GM04503 (cell line): ENCODE results near the gene CLGN.
"Not testable (repeated sequence)": the region's sequence is repeated elsewhere in the genome, so short reads cannot be mapped to it uniquely, and the experiment has no call there.

Source experiments
- DNase-seq: peaks from one replicate; pipeline ENCODE4 v3.0.0-alpha.2; 2012; ENCODE audit warnings: low read depth

CLGN gene, protein sequence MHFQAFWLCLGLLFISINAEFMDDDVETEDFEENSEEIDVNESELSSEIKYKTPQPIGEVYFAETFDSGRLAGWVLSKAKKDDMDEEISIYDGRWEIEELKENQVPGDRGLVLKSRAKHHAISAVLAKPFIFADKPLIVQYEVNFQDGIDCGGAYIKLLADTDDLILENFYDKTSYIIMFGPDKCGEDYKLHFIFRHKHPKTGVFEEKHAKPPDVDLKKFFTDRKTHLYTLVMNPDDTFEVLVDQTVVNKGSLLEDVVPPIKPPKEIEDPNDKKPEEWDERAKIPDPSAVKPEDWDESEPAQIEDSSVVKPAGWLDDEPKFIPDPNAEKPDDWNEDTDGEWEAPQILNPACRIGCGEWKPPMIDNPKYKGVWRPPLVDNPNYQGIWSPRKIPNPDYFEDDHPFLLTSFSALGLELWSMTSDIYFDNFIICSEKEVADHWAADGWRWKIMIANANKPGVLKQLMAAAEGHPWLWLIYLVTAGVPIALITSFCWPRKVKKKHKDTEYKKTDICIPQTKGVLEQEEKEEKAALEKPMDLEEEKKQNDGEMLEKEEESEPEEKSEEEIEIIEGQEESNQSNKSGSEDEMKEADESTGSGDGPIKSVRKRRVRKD

DNA sequence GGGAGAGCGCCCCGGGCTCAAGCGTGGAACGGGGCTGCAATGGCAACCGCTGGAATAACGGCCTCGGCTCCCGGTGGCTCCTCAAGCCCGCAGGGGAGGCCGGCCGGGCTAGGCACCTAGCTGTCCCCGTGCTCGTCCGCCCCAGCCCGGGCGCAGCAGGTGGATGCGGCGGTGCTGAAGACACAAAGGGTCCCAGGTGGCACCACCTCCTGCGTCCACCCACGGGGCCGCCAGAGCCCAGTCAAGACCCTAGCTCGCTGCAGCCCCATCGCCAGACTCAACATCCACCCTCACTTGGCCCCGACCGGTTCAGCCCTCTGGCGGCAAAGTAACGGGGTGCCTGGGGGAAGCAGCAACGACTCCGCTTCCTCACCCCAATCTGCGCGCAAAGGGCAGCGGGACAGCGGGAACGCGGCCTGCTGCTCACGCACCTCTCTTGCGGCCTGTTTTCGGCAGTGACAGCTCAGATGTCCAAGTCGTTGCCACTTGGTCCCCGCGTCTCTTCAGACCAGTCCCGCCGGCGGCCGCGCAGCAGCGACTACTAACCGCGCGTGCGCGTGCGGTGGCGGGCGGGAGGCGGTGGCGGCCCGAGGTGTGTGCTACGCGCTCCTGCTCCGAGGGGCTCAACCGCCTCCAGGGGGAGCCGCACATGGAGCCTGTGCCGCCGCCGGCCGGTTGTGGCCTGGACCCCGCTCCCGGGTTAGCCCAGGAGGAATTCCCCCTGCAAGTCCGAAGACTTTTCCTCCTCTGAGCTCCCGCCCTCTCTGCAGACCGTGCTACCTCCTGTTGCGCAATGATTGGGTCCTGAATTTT is at the start of gene CLGN:
Gene CLGN (minus strand): TSS at position 543 of the 813 bp plus-strand sequence. CDS start 14,570 bp downstream, outside the sequence.
- no peak for DNase-seq

DNA sequence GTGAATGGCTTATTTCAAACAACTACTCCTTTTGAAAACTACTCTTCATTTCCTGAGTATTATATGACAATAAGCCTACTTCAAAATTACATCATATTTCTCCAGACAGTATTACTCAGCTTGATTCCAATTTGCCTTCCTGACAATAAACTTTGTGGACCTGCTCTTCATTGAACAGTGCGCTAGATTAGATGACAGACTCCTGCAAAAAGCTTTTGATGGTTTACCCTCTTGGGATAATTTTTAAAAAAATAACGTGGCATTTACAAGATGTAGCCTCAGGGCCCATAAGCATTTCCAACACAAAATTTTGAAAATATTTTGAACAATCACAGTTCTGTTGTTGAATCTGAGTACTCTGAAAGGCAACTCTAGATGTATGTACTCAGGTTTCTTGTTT is 44.7 kb upstream of the CLGN start:
- DNase-seq = no peak

DNA sequence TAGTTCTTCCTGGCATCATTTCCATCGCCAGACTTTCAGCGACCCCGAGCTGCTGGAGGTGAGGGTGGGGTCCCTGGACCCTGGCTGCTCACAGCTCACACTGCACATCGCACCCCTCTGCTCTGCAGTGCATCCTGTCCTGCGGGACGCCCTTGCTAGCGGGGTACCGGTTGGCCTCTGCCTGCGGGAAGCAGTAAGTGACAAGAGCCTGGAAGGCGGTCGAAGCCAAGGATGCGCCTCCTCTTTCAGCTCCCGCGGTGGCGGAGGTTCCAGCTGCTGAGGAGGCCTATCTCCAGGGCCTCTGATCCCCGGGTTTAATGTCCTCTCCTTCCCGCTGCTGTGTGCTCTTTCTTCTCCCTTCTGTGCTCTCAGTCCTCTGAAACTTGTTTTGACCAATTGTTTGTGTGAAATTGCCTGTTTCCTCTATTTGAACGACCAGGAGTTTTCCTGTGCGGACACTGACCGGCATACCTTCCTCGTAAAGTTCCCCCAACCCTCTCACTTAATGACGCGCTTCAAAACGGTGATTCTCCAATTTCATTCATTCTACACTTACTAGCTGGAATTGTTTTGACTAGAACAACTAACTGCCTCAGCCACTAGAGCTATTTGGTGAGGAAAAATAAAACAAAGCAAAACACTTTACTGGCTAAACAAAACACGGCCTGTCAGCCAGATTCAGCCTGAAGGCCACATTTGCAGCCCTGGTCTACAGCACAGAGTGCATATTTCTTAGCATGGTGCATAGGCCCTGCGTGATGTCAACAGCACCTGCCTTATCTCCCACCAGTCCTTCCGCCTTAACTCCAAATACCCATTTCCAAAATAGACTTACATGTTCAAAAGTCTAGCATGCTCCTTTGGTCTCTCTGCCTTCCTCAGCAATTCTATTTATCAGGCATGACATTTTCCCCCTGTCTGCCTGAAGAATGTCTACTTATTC is 42.6 kb upstream of the CLGN start:
- no peak for DNase-seq

DNA sequence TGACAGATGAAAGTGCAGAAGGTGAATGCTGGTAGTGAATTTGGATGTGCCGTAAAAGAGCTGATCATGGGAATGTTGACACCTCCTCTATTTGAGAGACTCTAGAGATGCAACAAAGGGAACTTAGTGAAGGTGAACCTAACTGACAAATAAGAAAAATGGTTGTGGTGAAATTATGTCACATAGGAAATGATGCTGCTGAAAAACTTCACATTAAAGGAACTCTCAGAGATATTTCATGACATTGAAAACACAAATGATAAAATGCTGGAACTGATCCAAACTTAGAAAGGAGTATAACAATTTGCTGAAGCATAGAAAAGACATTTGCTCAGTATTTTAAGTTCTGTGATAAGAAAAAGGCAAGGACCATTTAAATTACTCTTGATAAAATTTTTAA is 38.7 kb upstream of the CLGN start:
- no peak for DNase-seq

DNA sequence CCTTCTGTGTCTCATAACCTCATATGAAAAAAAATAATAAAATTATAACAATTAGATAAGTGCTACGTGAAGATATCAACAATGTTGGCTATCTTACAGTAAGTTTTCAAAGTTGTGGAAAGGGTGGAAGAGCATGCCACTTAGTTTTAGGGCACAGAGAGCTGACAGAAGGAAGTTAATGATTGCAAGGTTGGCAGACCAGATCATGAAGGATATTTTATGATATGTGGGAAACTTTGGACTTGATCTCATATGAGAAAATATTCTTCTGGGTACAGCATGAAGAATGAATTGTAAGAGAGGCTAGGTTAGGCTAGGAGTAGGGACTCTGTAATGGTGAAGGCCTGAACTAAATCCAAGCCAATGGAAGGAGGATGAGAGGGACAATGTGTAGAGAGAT is 36.2 kb upstream of the CLGN start:
- DNase-seq = no peak

DNA sequence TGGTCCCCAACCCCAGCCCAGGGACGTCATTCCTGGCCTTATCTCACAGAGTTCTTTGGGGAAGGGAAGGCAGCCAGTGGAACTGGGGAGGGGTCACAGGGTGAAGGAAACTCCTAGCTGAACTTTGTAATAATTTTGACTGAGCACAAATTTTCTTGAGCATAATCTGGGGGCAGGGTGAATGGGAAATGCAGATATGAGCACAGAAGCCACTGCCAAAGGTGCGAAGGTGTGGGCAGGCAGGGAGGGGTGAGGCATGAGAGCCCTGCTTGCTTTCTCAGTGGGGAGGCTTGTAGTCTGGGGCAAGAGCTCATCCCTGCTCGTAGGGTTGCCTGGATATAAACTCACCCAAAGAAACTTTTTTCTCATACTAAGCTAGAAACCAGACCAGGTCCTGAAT is 35.7 kb upstream of the CLGN start:
- DNase-seq = no peak

DNA sequence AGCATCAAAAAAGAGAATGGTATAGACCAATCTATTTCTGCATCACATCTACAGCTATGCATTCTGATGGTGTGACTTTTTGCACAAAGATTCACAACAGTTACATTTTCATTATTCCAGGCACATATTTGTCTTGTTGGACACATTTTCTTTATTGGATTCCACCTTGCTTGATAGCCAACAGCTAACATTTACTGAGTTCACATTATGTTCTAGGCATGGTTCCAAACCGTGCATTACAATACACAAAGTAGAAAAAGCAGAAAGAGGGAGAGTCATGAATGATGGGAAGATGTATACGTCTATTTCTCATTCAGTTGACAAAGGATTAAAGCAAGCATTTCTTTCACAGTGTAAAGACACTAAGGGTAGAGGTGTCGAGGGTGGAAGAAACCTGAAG is 22.9 kb upstream of the CLGN start:
- DNase-seq = no peak

DNA sequence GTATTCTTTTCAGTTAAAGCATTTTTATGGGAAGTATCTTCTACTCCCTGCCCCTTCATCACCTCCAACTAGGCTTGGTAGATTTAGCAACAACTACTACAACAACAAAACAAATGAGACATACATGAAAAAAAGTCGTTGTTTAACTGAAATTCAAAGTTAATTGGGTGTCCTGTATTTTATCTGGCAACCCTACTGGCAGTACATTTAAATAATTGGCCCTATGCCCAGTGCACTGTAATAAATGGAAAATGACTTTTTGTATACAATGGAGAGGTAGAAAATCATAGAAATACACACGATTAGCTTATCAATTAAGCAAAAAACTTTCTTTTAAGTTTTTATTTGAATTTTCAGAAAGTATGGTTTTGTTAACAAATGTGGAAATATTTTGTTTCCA is 21.4 kb upstream of the CLGN start:
- no peak for DNase-seq

DNA sequence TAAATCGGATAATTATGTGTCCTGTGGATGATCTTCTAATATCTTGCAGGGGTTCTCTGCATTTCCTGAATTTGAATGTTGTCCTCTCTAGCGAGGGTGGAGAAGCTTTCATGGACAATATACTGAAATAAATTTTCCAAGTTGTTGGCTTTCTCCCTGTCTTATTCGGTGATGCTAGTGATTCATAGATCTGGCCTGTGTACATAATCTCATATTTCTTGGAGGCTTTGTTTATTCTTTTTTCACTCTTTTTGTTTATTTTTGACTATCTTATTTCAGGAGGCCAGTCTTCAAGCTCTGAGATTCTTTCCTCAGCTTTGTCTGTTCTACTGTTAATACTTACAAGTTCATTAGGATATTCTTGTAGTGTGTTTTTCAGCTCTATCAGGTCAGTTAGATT is 20.7 kb upstream of the CLGN start:
- no peak for DNase-seq

DNA sequence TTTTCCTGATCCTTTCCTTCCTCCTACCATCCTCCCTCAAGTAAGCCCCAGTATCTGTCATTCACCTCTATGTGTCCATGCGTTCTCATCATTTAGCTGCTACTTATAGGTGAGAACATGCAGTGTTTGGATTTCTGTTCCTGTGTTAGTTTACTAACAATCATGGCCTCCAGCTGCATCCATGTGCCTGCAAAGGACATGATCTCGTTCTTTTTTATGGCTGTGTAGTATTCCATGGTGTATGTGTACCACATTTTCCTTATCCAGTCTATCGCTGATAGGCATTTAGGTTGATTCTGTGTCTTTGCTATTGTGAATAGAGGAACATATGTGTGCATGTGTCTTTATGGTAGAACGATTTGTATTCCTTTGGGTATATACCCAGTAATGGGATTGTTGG is 16.9 kb upstream of the CLGN start:
- DNase-seq = not testable (repeated sequence)

DNA sequence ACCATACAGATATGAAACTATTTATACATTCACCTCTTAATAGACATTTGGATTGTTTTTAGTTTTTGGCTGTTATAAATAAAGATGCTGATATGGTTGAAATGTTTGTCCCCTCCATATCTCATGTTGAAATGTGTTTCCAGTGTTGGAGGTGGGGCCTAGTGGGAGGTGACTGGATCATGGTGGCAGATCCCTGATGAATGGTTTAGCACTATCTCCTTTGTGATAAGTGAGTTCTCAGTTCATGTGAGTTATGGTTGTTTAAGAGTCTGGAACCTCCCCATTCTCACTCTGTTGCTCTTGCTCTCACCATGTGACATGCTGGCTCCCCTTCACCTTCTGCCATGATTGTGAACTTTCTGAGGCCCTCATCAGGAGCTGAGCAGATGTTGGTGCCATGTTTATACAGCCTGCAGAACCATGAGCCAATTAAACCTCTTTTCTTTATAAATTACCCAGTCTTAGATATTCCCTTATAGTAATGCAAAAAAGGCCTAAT is 12.2 kb upstream of the CLGN start:
- DNase-seq = no peak

DNA sequence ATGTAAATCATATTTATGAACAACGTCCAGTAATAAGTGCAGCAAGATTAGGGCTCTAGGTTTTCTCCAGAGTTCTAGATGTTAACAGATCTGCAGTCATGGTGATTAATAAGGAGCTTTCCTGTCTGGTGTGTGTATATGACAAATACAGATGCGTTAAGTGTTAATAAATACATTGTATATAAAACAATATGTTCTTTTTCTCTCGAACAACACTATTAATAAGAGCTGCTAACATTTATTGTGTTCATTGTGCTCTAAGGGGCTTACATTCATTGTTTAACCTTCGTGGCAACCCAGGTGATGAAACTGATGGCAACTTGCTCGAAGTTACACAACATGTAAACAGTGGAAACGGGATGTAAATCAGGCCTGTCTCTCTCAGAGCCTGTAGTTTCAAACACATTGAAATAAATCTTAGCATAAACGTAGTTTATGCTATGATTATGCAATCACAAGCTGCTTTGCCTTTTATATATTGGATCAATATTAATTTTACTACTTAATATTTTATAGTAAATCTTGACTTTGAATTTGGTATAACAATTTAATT is 547 bp upstream of the CLGN start:
- DNase-seq = no peak

DNA sequence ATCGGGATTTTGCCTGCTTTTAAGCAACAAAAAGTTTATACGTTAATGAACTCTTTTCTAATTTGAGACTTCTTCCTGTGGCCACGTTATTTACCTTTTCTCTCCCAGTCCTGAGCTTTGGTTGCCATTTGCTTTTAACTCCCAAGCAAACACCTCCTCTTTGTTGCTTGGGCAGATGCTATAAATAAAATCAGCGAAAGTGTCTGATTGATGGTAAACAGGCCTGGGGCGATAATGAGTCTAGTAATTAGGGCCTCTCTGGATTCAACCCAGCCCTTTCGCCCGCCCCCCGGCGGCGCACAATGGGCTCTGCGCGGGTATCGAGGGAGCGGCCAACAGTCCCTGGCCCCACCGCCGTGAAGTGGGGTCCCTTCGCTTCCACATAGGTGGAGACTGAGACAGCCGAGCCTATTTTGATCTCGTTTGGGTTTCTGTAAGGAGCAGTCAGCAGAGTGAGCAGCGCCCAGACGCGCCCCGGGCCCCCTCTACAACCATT is 790 bp downstream of the CLGN start:
- no peak for DNase-seq

DNA sequence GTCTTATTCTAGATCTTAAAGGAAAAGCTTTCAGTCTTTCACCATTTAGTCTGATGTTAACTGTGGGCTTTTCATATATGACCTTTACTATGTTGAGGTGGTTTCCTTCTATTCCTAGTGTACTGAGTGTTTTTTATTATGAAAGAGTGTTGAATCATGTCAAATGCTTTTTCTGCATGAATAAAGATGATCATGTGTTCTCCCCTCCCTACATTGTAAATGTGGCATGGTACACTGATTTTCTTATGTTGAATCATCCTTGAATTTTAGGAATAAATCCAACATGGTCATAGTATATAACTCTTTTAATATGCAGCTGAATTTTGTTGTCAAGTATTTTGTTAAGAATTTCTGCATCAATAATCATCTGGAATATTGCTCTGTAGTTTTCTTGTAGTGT is 4.3 kb downstream of the CLGN start:
- DNase-seq = no peak

DNA sequence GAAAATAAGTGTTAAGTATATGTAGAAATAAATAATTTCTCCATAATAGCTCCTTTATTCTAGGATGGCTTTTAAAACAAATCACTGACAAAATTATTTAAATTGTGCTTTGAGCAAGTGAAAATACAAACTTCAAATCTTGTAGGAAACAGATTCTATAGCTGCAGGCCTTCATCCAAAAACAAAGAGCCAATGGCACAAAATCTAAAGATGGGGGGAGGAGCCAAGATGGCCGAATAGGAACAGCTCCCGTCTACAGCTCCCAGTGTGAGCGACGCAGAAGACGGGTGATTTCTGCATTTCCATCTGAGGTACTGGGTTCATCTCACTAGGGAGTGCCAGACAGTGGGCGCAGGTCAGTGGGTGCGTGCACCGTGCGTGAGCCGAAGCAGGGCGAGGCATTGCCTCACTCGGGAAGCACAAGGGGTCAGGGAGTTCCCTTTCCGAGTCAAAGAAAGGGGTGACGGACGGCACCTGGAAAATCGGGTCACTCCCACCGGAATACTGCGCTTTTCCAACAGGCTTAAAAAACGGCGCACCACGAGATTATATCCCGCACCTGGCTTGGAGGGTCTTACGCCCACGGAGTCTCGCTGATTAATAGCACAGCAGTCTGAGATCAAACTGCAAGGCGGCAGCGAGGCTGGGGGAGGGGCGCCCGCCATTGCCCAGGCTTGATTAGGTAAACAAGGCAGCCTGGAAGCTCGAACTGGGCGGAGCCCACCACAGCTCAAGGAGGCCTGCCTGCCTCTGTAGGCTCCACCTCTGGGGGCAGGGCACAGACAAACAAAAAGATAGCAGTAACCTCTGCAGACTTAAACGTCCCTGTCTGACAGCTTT is 14.1 kb downstream of the CLGN start:
- not testable (repeated sequence) for DNase-seq

DNA sequence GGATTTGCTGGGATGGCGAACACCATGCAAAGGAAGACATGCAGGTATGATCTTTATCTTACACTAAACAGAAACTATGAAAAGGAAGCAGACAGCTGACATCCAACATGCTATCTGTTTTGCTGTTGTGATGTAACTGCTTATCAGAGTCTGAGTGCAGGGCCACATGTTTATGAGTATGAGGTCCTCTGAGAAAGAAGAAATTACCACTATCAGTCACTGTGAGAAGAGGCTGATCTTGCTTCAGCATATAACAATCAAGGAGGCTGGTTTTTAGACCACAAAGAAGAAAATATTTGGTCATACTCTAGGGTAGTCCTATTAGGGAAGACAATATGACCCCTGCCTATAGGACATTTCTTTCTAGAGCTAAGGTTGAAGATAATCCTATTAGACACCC is 18.5 kb downstream of the CLGN start:
- no peak for DNase-seq

DNA sequence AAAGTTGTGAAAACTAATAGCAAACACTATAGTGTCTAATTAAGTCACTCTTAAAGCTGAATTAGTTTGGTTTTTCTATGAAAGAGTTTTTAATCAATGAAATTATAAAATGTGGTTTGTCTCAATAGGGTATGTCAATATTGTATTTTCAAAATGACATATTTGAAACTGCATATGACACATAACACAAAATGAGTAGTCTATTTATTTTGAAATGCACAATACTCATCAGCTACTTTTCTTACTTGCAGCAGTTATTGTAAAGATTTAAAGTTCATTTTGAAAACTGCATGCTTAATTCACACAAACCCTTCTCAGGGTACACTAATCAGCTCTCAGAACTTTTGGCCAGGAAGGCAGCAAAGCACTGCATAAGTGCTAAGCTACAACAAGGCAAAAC is 21.2 kb downstream of the CLGN start:
- DNase-seq = no peak

DNA sequence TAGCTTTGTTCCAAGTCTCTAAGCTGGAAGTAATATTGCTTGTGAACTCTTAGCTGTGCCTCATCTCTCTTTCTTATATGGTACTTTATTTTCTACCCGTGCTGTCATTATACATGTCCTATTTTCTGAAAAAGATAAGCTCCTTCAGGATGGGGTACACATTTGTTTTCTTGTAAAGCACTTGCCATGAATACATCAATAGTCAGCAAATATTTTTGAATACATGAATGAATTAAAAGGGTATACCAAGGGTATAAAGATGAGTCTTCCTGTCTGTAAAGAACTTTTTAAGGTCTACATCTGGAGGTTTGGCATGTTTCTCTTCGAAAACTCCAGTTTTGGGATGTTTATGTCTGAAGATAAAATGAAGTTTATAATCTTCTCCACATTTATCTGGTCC is 27.3 kb downstream of the CLGN start:
- DNase-seq = no peak

DNA sequence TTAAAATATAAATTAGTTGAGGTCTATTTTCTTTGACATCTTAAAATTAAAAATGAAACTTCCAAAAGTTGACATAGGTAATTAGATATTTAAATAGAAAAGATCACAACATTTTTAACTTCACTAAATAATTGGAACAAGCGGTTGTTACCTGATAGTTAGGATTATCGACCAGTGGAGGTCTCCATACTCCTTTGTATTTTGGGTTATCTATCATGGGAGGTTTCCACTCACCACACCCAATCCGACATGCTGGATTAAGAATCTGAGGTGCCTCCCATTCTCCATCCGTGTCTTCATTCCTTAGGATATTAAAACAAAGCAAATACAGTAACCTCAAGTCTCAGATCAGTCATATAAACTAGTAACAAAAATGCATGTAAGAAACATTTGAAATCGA is 31.8 kb downstream of the CLGN start:
- DNase-seq = no peak

DNA sequence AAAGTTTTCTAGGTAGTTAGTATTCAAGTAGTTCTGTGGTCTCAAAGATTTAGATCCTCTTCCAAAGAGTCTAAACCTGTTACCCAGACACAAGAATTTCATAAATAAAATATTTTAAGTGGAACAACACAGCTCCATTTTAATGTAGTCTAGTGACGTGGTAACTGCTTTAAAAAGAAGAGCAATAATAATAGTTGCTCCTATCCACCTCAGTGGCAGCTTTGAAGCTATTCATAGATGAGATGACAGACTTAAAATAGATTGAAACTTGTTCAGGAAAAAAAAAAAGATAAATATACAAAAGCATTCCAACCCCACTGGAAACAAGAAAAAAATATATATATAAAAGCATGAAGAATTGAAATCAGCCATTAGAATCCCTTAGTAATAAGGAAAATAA is 39.4 kb downstream of the CLGN start:
- no peak for DNase-seq
